ENCODE data around the gene LRTM2.

The LRTM2 gene

GRCh38 chr12:1885599-1886245 is 65.4 kb downstream of the LRTM2 start:
- H3K27ac ChIP-seq (ENCODE audit: low read length): no peak overlapping the region
- H3K27me3 ChIP-seq (ENCODE audit: insufficient read depth, low read length): no peaks in the 10 kb centered on the region
- no peaks in the 10 kb centered on the region for H3K36me3 ChIP-seq (ENCODE audit: insufficient read depth, low read depth, low read length)
- H3K9me3 ChIP-seq (ENCODE audit: insufficient read depth, low read depth, low read length): no peaks in the 10 kb centered on the region
- H3K4me1 ChIP-seq (ENCODE audit: insufficient read depth, low read length): no peaks in the 10 kb centered on the region
- H3K9ac ChIP-seq (ENCODE audit: low read depth, low read length): no peak overlapping the region
- no peak overlapping the region for H3K4me3 ChIP-seq (ENCODE audit: low read length)
